HG03060 (cell line): ENCODE results near the gene UTP15.

Experiments used
- ATAC-seq: cut with Tn5 transposase; IDR thresholded peaks from one replicate; pipeline ENCODE4 v1.9.1; 2021; ENCODE audit warnings: low read depth, moderate number of reproducible peaks; ENCODE audit not compliant: unreplicated experiment

UTP15 gene

GRCh38 chr5:73565139-73565968 lies at the start of gene UTP15, which contains the start of gene ANKRA2:
TSS of gene UTP15 (plus strand) at chr5:73565743. CDS start at chr5:73567345, 1,602 bp downstream.
TSS of gene ANKRA2 (minus strand) at chr5:73565639. CDS start at chr5:73562881, 2,758 bp downstream.
- ATAC-seq = peak; percentile 94

- no peak for ATAC-seq
Observed at GRCh38 chr5:73519531-73520283, 45.8 kb upstream of the UTP15 start.

GRCh38 chr5:73522989-73523388 lies 42.6 kb upstream of the UTP15 start:
- no peak for ATAC-seq

- no peak for ATAC-seq
Observed at GRCh38 chr5:73523861-73524260, 41.7 kb upstream of the UTP15 start.

GRCh38 chr5:73525606-73526203 lies 39.8 kb upstream of the UTP15 start:
- ATAC-seq = no peak

GRCh38 chr5:73528248-73528647 lies 37.3 kb upstream of the UTP15 start:
- no peak for ATAC-seq

GRCh38 chr5:73529081-73529480 lies 36.5 kb upstream of the UTP15 start:
- ATAC-seq = no peak

- ATAC-seq = no peak
Observed at GRCh38 chr5:73531356-73531755, 34.2 kb upstream of the UTP15 start.

GRCh38 chr5:73532195-73532594 lies 33.3 kb upstream of the UTP15 start:
- no peak for ATAC-seq

GRCh38 chr5:73534011-73534644 lies 31.4 kb upstream of the UTP15 start:
- no peak for ATAC-seq

- ATAC-seq = no peak
Observed at GRCh38 chr5:73534971-73535370, 30.6 kb upstream of the UTP15 start.

GRCh38 chr5:73539730-73540129 lies 25.8 kb upstream of the UTP15 start:
- ATAC-seq = no peak

- ATAC-seq = no peak
Observed at GRCh38 chr5:73540192-73540591, 25.4 kb upstream of the UTP15 start.

- ATAC-seq = no peak
Observed at GRCh38 chr5:73542020-73542419, 23.5 kb upstream of the UTP15 start.

- no peak for ATAC-seq
Observed at GRCh38 chr5:73544429-73545402, 20.8 kb upstream of the UTP15 start.

- ATAC-seq = no peak
Observed at GRCh38 chr5:73545403-73545779, 20.2 kb upstream of the UTP15 start.

GRCh38 chr5:73550016-73550415 lies 15.5 kb upstream of the UTP15 start:
- no peak for ATAC-seq

- no peak for ATAC-seq
Observed at GRCh38 chr5:73552642-73553041, 12.9 kb upstream of the UTP15 start.

GRCh38 chr5:73558950-73559349 lies 6.6 kb upstream of the UTP15 start:
- no peak for ATAC-seq

- ATAC-seq = no peak
Observed at GRCh38 chr5:73564018-73564417, 1.5 kb upstream of the UTP15 start.
